Measurements from ENCODE around the gene NOM1.

The NOM1 gene

DNA sequence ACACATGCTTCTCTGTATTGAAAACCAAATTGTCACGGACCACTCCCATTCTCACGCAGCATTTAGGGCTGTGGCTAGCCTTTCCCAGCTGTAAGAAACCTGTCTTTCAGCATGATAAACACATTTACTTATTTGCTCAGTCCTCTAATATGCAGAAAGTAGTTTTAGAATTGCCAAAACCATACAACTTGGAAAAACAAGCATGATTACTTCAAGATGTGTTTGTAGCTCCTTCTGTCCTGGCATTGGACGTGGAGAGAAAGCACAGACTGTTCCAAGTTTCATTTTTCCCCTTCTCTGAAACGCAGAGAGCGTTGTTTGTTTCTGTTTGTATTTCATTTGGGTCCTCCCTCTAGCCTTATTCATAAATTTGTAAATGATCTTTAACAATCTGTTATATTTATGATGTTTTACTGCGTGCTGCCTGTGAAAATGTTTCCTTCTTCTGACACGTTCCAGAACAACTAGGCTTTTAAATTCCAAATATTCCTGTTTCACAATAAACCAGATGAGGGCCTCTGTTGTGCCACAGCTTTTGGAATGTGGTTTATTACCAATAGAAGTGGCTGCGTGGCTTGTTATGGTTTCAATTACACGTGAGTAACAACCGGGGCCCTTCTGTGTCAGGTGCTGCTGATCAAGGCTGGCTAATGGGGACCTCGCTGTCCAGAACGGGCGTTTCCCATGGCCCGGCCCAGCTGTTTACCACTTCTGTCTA lies 34.8 kb downstream of the NOM1 start:
- no peak for DNase-seq

GRCh38 chr7:156985101-156985992 lies 35.8 kb downstream of the NOM1 start:
- DNase-seq, result no peak

DNA sequence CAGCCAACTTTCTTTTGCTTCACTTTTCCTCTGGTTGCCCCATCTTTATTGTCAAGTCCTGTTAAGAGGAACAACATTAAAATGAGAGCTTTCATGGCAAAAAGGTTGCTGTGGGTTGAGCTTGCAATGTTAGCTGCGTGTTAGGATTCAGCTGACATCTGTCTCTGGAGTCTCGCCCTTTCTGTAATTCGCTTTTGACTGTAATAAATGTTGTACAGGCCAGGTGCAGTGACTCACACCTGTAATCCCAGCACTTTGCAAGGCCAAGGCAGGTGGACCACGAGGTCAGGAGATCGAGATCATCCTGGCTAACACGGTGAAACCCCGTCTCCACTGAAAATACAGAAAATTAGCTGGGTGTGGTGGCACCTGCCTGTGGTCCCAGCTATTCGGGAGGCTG lies 36.9 kb downstream of the NOM1 start:
- no peak for DNase-seq

- DNase-seq, result no peak
Measured at GRCh38 chr7:156988343-156989185, 39.1 kb downstream of the NOM1 start.

GRCh38 chr7:156989766-156990535 lies 40.4 kb downstream of the NOM1 start:
- no peak for DNase-seq

DNA sequence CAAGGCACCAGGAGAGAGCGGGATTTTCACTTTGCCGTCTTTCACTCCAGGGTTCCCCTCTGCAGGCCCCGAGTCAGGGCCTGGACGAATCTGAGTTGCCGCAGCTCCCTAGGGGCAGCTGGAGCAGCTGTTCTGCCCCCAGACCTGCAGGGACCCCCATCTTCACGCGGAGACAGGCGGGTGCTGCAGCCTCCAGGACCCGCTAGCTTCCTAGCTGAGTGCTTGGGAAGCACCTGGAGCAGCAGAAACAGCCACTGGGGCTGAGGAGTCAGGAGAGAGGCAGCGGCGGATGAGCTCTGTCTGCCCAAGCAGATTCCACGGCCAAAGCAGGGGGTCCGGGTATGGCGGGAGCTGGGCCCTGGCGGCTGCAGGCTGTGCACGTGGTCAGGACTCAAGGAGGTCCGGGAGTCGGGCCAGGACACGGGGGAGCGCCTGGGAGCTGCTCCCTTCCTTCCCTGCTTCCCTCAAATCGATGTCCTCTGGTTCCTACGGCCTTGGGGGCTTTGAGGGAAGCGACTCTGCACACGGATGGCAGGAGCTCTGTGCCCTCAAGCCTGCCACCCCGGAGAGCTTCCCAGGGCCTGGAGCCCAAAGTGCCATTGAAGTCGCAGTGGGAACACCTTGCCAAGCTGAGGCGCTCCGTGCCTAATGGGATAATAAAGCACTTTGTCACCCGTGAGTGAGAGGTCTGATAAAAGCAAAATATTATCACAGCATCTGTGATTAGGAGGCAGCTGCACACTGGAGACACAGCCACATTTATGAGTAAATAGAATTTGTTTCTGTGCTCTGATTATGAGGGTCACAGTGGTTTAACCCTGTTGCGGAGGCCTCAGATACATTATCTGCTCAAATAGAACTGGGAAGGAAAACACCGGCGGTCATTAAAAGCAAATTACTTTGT lies 43.8 kb downstream of the NOM1 start:
- DNase-seq, result no peak

- no peak for DNase-seq
Measured at GRCh38 chr7:156993925-156994235, 44.4 kb downstream of the NOM1 start.

GRCh38 chr7:156994417-156994816 lies 44.9 kb downstream of the NOM1 start:
- no peak for DNase-seq

- no peak for DNase-seq
Measured at GRCh38 chr7:156998988-156999957, 49.8 kb downstream of the NOM1 start.

GRCh38 chr7:156999958-157000726 lies 50.6 kb downstream of the NOM1 start:
- peak; percentile 15 for DNase-seq

DNA sequence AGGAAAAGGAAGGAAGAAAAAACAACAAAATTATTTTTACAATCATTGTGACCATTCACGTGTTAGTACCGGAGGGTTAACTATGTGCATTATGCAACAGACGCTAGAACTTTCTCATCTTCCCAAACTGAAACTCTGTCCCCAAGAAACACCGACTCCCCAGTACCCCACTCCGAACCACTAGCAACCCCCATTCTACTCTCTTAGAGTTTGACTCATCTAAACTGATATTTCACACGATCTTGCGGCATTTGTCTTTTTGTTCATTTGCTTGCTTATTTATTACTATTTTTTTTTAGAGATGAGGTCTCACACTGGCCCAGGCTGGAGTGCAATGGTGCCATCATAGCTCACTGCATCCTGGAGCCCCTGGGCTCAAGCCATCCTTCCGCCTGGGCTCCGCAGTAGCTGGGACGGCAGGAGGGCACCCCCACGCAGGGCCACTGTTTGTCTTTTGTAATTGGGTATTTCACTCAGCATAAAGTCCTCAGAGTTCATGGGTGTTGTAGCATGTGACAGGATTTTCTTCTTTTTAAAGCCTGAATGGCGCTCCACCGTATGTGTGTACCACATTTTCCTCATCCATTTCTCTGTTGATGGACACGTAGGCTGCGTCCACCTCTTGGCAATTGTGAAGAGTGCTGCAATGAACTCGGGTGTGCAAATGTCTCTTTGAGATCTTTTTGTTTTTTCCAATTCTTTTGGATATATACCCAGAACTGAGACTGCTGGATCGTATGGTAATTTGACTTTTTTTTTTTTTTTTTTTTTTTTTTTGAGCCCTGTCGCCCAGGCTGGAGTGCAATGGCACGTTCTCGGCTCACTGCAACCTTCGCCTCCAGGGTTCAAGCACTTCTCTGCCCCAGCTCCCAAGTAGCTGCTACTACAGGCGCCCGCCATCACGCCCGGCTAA lies 51.5 kb downstream of the NOM1 start:
- peak; percentile 52 for DNase-seq

DNA sequence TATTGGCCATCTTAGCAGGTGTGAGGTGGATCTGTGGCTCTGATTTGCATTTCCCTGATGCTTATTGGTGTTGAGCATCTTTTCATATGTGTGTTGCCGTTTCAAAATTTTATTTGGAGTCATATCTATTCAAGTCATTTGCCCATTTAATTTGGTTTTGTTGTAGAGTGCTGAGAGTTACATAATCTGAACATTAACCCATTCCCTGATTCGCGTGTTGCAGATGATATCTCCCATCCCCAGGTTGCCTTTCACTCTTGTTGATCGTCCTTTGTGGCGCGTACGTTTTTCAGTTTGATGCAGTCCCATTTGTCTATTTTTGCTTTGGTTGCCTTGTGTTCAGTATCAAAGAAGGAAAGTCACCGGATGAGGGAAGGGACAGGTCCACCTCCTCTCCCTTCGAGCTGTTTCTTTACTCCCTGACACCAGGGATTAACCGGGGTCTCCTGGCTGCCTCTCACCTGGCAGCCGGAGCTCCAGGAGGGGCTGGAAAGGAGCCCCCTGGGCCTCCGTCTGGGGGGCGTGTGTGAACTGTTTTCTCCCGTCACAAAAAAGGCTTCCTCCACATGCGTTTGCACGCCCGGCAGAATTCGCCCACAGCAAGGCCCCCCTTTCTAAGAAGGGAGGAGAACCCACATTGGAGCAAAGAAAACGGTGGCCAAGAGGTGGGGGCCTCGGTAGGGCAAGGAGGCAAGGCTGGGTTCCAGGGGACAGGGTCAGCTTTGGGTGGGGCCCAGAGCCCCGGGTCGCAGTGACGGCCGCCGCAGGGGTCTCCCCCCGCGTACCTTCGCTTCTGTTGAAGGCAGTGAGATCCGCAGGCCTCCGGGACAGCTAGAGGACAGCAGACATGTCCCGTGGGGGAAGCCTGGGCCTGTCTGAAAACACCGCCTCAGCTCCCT lies 52.7 kb downstream of the NOM1 start:
- DNase-seq, result peak; percentile 48

- DNase-seq, result peak; percentile 68
Measured at GRCh38 chr7:157002819-157003421, 53.4 kb downstream of the NOM1 start.

- DNase-seq, result peak; percentile 47
Measured at GRCh38 chr7:157003445-157003755, 53.9 kb downstream of the NOM1 start.

DNA sequence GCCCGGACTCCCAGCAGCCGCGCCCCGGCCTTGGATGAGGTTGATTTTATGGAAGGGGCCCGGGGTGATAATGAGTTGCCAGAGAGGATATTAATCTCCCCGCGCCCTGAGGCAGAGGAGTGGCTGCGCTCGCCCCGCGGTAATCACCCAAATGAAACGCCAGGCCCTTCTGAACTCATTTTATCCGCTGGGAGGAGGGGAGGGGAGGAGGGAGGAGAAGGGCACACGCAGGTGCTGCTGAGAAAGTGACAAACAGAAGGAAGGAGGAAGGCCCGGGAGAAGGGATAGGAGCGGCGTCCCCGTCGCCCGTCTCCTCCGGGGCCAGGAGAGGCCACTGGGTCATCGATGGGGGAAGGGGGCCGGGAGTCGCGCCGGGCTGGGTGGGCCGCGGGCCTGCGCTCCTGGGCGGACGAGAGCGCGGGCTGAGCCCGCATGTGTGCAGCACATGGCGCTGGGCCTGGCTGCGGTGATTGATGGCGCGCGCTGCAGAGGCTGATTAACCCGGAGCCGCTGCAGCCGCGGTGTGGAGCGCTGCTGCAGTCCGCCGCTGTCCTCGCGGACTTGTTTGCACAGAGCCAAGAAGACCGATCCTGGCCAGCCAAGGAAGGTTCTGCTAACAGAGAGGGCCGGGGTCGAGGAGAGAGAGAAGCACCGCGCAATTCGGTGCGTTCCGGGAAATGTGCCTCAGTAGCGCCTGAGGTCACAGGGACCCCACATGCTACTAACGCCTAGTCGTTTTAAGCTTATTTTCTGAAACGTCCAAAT lies 54.4 kb downstream of the NOM1 start:
- peak; percentile 85 for DNase-seq
